OCI-LY3 (cell line): ENCODE results near the gene PFN1.

Experiments
- EZH2phosphoT487 ChIP-seq: fragments of 200-600 bp; shearing (Covaris generic); IDR thresholded peaks from 2 replicates; pipeline ENCODE4 v1.6.1; 2018; ENCODE audit warnings: antibody characterized with exemption, mixed run types, low read depth
- TF ChIP-seq, protein P1 (sequence below): fragments of 200-600, 300-600 bp; sonication (generic); IDR thresholded peaks from 2 replicates; pipeline ENCODE4 v1.5.1; 2014; ENCODE audit warnings: antibody characterized with exemption, low read length, low read depth

DNA sequence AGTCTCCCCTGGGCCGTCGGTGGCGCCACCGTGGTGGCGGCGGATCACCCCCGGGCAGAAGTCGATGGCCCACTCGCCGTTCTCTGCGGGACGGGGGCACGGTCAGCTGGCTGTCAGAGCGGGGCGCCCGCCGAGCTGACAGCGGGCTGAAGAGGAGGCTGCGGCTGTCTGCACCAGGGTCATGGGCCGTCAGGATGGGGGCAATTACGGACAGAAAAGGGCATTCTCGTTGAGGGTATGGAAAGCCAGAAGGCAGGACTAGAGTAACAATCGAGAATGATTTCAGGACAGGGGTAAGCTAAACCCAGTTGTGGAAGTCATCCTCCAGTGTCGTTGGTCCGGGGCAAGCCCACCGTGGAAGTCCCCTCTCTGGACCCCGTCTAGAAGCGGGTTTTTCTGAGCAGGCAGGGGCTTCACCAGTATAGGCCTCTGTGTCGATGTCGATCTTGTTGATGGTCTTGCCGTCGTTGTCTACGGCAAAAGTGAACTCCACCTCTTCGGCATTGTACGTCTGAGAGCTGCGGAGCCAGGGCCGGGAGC is 47.2 kb downstream of the PFN1 start:
- TF ChIP-seq, protein P1, sequence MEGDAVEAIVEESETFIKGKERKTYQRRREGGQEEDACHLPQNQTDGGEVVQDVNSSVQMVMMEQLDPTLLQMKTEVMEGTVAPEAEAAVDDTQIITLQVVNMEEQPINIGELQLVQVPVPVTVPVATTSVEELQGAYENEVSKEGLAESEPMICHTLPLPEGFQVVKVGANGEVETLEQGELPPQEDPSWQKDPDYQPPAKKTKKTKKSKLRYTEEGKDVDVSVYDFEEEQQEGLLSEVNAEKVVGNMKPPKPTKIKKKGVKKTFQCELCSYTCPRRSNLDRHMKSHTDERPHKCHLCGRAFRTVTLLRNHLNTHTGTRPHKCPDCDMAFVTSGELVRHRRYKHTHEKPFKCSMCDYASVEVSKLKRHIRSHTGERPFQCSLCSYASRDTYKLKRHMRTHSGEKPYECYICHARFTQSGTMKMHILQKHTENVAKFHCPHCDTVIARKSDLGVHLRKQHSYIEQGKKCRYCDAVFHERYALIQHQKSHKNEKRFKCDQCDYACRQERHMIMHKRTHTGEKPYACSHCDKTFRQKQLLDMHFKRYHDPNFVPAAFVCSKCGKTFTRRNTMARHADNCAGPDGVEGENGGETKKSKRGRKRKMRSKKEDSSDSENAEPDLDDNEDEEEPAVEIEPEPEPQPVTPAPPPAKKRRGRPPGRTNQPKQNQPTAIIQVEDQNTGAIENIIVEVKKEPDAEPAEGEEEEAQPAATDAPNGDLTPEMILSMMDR = no peak
- no peak for TF ChIP-seq EZH2phosphoT487
